Measurements from ENCODE around the gene NR5A1.

DNA sequence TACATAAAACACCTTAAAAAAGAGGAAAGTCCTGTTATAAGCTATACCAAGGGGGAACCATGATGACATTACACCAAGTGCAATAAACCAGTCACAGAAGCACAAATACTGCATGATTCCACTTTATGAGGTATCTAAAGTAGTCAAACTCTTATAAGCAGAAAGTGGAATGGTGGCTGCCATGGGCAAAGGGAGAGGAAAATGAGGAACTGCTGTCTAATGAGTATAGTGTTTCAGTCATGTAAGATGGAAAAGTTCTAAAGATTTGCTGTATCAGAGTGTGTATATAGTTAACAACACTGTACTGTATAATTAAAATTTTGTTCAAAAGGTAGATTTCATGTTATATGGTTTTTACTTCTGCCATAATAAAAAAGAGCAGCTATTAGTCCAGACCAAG lies 34.6 kb upstream of the NR5A1 start:
- TF ChIP-seq CTCF (IDR thresholded peaks at IDR 0.05; ENCODE audit: low read depth, low read length, poor library complexity, severe bottlenecking) (no peak), EZH2phosphoT487 (IDR thresholded peaks at IDR 0.05; ENCODE audit: borderline replicate concordance, low read length) (no peak)

All from DOHH2 (cell line).